BLaER1 (cell line): ENCODE data around the gene MVK.
A peak's percentile ranks its signal among the peaks of the same experiment; 100 is the strongest.

Experiments
- H3K27ac ChIP-seq: shearing (Covaris generic); formaldehyde crosslinking; 2 replicates; pipeline ENCODE4 v1.8.1; 2022
- H3K27me3 ChIP-seq: shearing (Covaris generic); formaldehyde crosslinking; 2 replicates; pipeline ENCODE4 v1.8.1; 2022
- H3K36me3 ChIP-seq: shearing (Covaris generic); formaldehyde crosslinking; 2 replicates; pipeline ENCODE4 v1.8.1; 2022
- H3K4me1 ChIP-seq: shearing (Covaris generic); formaldehyde crosslinking; 2 replicates; pipeline ENCODE4 v1.8.1; 2022
- H3K4me2 ChIP-seq: shearing (Covaris generic); formaldehyde crosslinking; 2 replicates; pipeline ENCODE4 v1.8.1; 2022
- H3K4me3 ChIP-seq: shearing (Covaris generic); formaldehyde crosslinking; 2 replicates; pipeline ENCODE4 v1.8.1; 2022
- H3K9ac ChIP-seq: shearing (Covaris generic); formaldehyde crosslinking; 2 replicates; pipeline ENCODE4 v1.8.1; 2022
- H3K9me3 ChIP-seq: shearing (Covaris generic); formaldehyde crosslinking; 2 replicates; pipeline ENCODE4 v1.8.1; 2022
- H4K20me1 ChIP-seq: shearing (Covaris generic); formaldehyde crosslinking; 2 replicates; pipeline ENCODE4 v1.8.1; 2022
- Cebpa-rat ChIP-seq: shearing (Covaris generic); IDR thresholded peaks from 2 replicates; pipeline ENCODE4 v1.8.1; 2022

The MVK gene

DNA sequence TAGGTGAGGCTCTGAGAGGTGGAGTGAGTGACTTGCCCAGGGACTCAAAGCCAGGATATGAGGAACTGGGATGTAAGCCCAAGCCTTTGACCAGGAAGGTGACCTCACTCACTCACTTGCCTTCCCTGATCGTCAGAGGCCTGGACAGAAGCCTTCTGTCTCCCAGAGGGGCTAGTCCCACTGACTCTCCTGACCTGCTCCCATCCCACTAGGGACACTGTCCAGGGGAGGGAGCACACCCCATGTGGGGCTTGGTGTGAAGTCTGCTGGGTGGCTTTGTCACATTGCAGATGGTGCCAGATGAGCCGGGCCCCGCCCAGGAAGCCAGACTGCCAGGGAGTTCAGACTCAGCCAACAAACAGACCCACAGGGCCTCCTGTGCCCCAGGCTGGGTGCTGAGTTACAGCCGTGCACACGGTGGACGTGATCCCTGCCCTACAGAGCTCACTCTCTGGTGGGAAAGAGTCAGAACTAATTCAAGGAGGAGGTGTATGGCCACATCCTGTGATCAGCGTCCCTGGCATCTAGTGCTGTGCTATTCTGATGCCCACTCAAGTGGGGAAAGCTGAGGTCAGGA, 28.6 kb upstream of the MVK start:
- H3K9ac ChIP-seq: no peak overlapping the region
- H3K4me3 ChIP-seq: no peak overlapping the region
- H3K9me3 ChIP-seq: no peaks in the 10 kb centered on the region
- no peaks in the 10 kb centered on the region for H3K36me3 ChIP-seq
- no peaks in the 10 kb centered on the region for H3K27me3 ChIP-seq
- peak overlapping the region; percentile 61 for H3K4me2 ChIP-seq
- H3K4me1 ChIP-seq: peaks cover 24% of the 10 kb centered on the region
- peak overlapping the region; percentile 7; the same call in 1 of the 2 replicates for H3K27ac ChIP-seq
- H4K20me1 ChIP-seq: no peaks in the 10 kb centered on the region
- no peak for TF ChIP-seq Cebpa-rat

DNA sequence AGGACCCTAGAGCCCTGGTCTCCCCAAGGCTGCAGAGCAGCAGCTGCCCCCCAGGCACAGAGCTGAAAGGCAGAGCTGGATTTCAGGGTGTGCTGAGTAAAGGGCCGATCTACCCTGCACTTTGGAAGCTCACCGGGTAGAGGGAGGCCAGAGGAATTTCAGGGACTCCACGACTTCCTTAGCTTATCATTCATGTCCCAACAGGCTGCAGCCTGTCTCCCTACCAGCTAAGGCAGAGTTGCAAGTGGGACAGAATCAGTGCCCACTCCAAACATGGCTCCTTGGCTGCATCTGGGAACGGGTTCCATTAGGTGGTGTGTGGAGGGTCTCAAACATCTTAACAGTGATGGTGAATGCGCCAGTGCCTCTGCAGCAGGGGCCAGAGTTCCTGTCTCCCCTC, 27.8 kb upstream of the MVK start:
- no peaks in the 10 kb centered on the region for H3K9me3 ChIP-seq
- no peak overlapping the region for H3K4me3 ChIP-seq
- H3K27me3 ChIP-seq: no peaks in the 10 kb centered on the region
- H3K4me1 ChIP-seq: peaks cover 24% of the 10 kb centered on the region
- no peak overlapping the region for H3K27ac ChIP-seq
- no peak overlapping the region for H3K9ac ChIP-seq
- no peaks in the 10 kb centered on the region for H3K36me3 ChIP-seq
- 0 out of 2 replicates have a peak overlapping the region, but pooled peaks have one; percentile 61 for H3K4me2 ChIP-seq
- TF ChIP-seq Cebpa-rat: no peak
- no peaks in the 10 kb centered on the region for H4K20me1 ChIP-seq

DNA sequence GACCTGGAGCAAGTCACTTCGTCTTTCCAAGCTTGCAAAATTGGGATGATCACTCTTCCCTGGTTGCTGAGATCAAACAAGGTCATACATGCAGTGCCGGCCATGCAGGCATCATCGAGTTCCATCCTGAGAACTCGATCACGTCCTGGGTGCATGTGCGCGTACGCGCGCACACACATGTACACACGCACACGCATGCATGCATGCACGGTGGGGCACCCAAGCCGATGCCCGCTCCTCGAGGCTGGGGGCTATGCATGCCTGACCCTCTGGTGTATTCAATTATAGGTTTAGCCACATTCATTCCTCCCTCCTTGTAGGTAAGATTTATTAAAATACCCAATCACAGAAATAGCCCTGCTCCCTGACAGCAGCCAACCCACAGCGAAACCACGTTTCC, 26.3 kb upstream of the MVK start:
- H3K4me3 ChIP-seq: no peak overlapping the region
- no peak for TF ChIP-seq Cebpa-rat
- H3K9ac ChIP-seq: no peak overlapping the region
- no peak overlapping the region for H3K27ac ChIP-seq
- H3K36me3 ChIP-seq: no peaks in the 10 kb centered on the region
- H4K20me1 ChIP-seq: no peaks in the 10 kb centered on the region
- H3K9me3 ChIP-seq: no peaks in the 10 kb centered on the region
- H3K27me3 ChIP-seq: no peaks in the 10 kb centered on the region
- peak overlapping the region; percentile 64 for H3K4me2 ChIP-seq
- H3K4me1 ChIP-seq: peaks cover 24% of the 10 kb centered on the region

DNA sequence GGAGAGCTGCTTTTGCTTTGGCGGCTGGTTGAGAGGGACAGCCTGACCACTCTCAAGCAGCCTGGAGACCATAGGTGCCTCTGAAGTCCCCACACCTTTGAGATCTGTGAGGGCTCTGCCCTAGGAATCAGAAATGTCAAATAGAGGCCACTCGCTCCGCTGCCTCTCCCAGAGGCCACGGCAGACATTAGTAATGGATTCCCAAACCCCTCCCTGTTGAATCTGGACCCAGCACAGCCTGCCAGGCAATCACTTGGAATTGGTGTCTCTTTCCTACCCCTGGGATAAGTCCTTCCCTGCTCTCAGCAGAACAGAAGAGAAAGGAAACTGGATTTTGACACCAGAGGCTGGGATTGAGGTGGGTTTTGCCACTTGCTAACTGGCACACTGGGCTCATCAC, 25.3 kb upstream of the MVK start:
- Histone ChIP-seq H3K9ac (no peak overlapping the region), H3K4me1 (peaks cover 24% of the 10 kb centered on the region), H4K20me1 (no peaks in the 10 kb centered on the region), H3K4me3 (no peak overlapping the region), H3K9me3 (no peaks in the 10 kb centered on the region), H3K27me3 (no peaks in the 10 kb centered on the region), H3K27ac (no peak overlapping the region), H3K4me2 (peak overlapping the region; percentile 64; the same call in 1 of the 2 replicates), H3K36me3 (no peaks in the 10 kb centered on the region)
- no peak for TF ChIP-seq Cebpa-rat

DNA sequence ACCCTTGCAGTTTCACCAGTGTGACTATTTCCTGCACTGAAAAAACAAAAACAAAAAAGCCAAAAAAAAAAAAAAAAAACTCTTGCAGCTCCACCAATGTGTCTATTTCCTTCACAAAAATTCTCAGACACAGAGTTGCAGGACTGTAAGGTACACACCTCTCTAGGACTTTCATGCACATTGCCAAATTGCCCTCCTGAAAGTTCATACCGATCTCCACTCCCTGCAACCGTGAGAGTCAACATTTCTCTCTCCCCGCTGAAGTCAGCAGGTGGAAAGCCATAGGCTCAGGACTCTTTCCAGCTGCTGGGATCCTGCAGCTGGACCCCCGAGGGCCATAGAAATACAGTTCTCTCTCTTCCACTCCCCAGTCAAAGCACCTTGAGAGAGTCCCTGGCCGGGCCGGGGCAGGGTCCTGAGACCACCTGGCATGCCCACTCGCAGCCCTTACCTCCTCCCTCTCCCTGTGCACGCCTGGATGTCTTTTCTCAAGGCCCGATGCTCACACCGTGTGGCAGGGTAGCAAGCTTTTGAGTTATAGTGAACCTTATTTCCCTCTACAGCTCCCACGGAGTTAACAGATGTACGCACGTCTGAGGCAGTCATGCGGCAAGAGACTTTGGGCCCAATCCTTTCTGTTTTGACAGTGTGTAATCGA, 23.9 kb upstream of the MVK start:
- H3K4me3 ChIP-seq: no peak overlapping the region
- H3K36me3 ChIP-seq: no peaks in the 10 kb centered on the region
- no peaks in the 10 kb centered on the region for H4K20me1 ChIP-seq
- no peaks in the 10 kb centered on the region for H3K27me3 ChIP-seq
- no peak overlapping the region for H3K9ac ChIP-seq
- no peaks in the 10 kb centered on the region for H3K9me3 ChIP-seq
- no peak overlapping the region for H3K4me2 ChIP-seq
- no peak for TF ChIP-seq Cebpa-rat
- peaks cover 23% of the 10 kb centered on the region for H3K4me1 ChIP-seq
- H3K27ac ChIP-seq: no peak overlapping the region

DNA sequence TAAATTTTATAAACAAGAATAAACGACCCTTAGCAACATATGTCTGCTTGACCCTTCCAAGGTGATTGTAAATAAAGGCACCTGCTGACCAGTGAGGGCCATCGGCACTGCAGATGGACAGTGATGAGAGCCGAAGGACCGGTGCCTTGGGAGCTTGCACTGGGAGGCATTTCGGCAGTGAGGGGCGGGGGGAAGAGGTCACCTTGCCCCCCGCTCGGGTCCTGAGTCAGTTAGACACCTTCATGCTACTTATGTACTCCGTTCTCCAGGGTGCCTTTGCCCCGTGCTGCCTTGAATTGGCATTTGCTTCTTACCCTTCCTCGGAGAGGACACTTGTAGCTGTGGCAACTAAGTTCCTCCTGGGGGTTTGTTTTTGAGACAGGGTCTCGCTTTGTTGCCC, 23.3 kb upstream of the MVK start:
- TF ChIP-seq Cebpa-rat: no peak
- no peaks in the 10 kb centered on the region for H3K36me3 ChIP-seq
- no peaks in the 10 kb centered on the region for H4K20me1 ChIP-seq
- peaks cover 18% of the 10 kb centered on the region for H3K4me1 ChIP-seq
- no peak overlapping the region for H3K4me3 ChIP-seq
- H3K27me3 ChIP-seq: no peaks in the 10 kb centered on the region
- no peak overlapping the region for H3K4me2 ChIP-seq
- H3K9ac ChIP-seq: no peak overlapping the region
- no peaks in the 10 kb centered on the region for H3K9me3 ChIP-seq
- H3K27ac ChIP-seq: no peak overlapping the region

DNA sequence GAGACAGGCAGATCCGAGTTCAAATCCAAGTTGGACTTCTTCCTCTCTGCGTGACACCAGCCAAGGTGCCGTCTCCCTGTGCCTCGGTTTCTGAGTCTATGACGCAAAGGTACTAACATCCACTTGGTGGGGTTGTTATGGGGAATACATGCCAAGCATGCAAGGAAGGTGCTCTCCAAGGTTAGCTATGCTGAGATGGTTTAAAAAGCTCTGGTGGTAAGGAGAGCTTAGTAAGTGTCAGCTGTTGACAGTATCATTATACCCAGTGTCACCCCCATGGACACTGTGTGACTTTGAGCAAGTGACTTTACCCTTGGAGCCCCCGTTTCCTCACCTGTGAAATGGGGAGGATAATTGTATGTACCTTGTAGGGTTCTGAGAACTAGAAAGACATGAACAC, 22.5 kb upstream of the MVK start:
- peaks cover 14% of the 10 kb centered on the region for H3K4me1 ChIP-seq
- H3K27me3 ChIP-seq: no peaks in the 10 kb centered on the region
- no peak overlapping the region for H3K4me2 ChIP-seq
- no peak overlapping the region for H3K4me3 ChIP-seq
- H3K9ac ChIP-seq: no peak overlapping the region
- H4K20me1 ChIP-seq: no peaks in the 10 kb centered on the region
- H3K36me3 ChIP-seq: no peaks in the 10 kb centered on the region
- no peaks in the 10 kb centered on the region for H3K9me3 ChIP-seq
- TF ChIP-seq Cebpa-rat: no peak
- no peak overlapping the region for H3K27ac ChIP-seq

DNA sequence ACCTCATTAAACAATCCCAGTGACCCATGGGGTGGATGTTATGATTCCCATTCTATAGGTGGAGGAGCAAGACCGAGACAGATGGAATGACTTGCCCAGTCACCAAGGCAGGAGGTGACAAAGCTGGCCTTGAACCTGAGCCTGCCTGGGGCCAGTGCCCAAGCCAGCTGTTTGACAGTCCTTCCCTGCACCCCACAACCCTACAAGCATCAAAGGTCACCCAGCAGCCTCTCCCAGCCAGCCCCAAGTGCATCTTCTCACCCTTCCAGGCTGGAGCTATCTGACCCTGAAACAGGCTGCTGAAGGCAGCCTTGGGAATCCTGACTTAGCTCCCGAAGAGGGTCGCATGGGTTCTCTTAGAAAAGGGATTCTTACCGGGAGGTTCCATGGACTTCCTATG, 20.6 kb upstream of the MVK start:
- Histone ChIP-seq H3K9ac (no peak overlapping the region), H3K27me3 (no peaks in the 10 kb centered on the region), H4K20me1 (no peaks in the 10 kb centered on the region), H3K36me3 (peaks cover 8% of the 10 kb centered on the region; the same call in 1 of the 2 replicates), H3K4me3 (no peak overlapping the region), H3K27ac (no peak overlapping the region), H3K9me3 (no peaks in the 10 kb centered on the region), H3K4me2 (no peak overlapping the region), H3K4me1 (peaks cover 6% of the 10 kb centered on the region)
- no peak for TF ChIP-seq Cebpa-rat

DNA sequence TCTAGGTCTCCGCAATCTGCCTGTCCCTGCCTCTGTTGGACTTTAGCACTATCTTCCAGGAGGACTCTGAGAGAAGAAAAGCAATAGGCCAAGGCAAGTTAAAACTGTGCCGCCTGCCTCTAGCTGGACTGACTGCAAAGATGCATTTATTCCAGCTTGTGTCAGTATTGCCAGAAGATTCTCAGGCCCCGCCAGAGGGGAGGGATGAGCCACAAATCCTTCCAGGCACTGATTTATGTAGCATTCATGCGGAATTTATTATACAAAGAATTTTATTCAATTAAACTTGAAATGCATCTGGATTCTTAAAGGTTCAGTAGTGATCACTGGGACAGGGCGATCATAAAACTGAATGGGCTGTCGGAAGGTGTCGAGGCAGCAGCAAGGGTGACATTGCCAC, 20.1 kb upstream of the MVK start:
- Histone ChIP-seq H3K9me3 (no peaks in the 10 kb centered on the region), H3K4me1 (peaks cover 8% of the 10 kb centered on the region), H3K9ac (no peak overlapping the region), H3K36me3 (peaks cover 14% of the 10 kb centered on the region; the same call in 1 of the 2 replicates), H3K27ac (no peak overlapping the region), H3K27me3 (no peaks in the 10 kb centered on the region), H4K20me1 (no peaks in the 10 kb centered on the region), H3K4me3 (no peak overlapping the region), H3K4me2 (no peak overlapping the region)
- no peak for TF ChIP-seq Cebpa-rat

DNA sequence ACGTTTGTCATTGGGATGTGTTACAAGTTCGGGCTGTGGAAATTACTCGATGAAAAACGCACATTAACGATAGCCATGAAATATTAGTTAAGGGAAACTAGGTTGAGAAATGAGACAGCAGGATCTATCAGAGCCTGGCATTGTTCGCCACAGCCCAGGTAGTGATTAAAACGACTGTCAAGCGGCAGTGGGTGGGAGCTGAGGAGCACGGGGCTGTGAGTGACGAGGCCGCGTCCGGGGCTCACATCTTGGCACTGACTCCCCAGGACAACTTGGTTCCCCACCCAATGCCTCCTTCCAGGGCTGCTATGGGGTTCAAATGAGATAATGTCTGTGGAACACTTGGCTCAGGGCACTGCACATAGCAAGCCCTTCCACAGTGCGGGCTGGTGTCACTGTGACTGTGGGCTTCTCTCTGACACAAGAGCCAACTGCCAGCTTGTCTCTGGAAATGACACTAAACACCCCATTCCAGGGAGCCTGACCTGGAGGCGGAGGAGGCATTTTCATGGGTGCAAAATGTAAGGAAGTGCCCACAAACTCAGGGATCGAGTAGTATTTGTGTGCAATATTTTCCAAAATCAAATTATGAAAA, 19.6 kb upstream of the MVK start:
- no peak for TF ChIP-seq Cebpa-rat
- peaks cover 19% of the 10 kb centered on the region; the same call in 1 of the 2 replicates for H3K36me3 ChIP-seq
- H3K4me2 ChIP-seq: no peak overlapping the region
- no peak overlapping the region for H3K27ac ChIP-seq
- peaks cover 12% of the 10 kb centered on the region for H3K4me1 ChIP-seq
- no peaks in the 10 kb centered on the region for H3K27me3 ChIP-seq
- no peaks in the 10 kb centered on the region for H3K9me3 ChIP-seq
- H3K4me3 ChIP-seq: no peak overlapping the region
- H4K20me1 ChIP-seq: no peaks in the 10 kb centered on the region
- H3K9ac ChIP-seq: no peak overlapping the region
